Measurements from ENCODE around the gene BRD4. TPM values are rescaled to one million over a fixed set of nuclear protein-coding genes. Genes with fewer than 3 reads are reported as not detected.

BRD4 gene
- total RNA-seq, 1 donor from 2014 or later: 14.7 TPM

GRCh38 chr19:15305582-15306334, 26.6 kb downstream of the BRD4 start:
- TF ChIP-seq, protein P1, sequence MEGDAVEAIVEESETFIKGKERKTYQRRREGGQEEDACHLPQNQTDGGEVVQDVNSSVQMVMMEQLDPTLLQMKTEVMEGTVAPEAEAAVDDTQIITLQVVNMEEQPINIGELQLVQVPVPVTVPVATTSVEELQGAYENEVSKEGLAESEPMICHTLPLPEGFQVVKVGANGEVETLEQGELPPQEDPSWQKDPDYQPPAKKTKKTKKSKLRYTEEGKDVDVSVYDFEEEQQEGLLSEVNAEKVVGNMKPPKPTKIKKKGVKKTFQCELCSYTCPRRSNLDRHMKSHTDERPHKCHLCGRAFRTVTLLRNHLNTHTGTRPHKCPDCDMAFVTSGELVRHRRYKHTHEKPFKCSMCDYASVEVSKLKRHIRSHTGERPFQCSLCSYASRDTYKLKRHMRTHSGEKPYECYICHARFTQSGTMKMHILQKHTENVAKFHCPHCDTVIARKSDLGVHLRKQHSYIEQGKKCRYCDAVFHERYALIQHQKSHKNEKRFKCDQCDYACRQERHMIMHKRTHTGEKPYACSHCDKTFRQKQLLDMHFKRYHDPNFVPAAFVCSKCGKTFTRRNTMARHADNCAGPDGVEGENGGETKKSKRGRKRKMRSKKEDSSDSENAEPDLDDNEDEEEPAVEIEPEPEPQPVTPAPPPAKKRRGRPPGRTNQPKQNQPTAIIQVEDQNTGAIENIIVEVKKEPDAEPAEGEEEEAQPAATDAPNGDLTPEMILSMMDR (conservative IDR thresholded peaks at IDR 0.05; ENCODE audit: low read depth, low read length): no peak
- H3K4me3 ChIP-seq (ENCODE audit: low read depth, low read length): no peak overlapping the region
- no peak for DNase-seq (ENCODE audit: low read depth)

- DNase-seq (ENCODE audit: low read depth): no peak
- H3K4me3 ChIP-seq (ENCODE audit: low read depth, low read length): no peak overlapping the region
- TF ChIP-seq, protein P1 (conservative IDR thresholded peaks at IDR 0.05; ENCODE audit: low read depth, low read length): no peak
Measured at GRCh38 chr19:15304140-15304705, 28.1 kb downstream of the BRD4 start.

DNA sequence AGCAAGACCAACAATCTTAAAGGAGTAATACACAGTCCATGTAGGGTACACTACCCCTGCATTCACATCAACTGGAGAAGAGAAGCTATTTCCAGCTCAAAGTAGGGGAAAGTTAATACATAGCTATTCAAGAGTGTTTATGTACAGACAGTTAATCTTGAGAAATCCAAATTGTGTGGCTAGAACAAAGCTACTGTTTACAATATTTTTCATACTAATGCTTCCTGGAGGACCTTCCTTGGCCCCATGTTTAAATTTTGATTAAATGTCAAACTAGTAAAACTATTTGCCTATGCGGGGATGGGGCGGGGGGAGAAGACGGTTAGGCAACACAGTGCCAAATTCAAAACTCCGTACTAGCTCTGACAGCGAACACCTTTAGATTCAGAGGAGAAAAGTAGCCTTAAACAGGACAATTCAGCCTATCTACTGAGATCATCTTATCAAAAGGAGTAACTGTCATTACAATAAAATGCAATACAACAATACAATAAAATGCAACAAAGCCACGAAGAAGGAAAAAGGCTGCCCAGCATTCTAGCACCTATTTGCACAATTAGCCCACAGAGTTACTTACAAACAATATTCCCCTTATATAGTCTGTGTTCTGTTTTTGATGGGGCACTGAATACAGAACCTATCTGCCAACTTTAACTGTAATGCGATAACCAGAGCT, 29.1 kb downstream of the BRD4 start:
- H3K4me3 ChIP-seq (ENCODE audit: low read depth, low read length): no peak overlapping the region
- TF ChIP-seq, protein P1 (conservative IDR thresholded peaks at IDR 0.05; ENCODE audit: low read depth, low read length): no peak
- DNase-seq (ENCODE audit: low read depth): no peak

DNA sequence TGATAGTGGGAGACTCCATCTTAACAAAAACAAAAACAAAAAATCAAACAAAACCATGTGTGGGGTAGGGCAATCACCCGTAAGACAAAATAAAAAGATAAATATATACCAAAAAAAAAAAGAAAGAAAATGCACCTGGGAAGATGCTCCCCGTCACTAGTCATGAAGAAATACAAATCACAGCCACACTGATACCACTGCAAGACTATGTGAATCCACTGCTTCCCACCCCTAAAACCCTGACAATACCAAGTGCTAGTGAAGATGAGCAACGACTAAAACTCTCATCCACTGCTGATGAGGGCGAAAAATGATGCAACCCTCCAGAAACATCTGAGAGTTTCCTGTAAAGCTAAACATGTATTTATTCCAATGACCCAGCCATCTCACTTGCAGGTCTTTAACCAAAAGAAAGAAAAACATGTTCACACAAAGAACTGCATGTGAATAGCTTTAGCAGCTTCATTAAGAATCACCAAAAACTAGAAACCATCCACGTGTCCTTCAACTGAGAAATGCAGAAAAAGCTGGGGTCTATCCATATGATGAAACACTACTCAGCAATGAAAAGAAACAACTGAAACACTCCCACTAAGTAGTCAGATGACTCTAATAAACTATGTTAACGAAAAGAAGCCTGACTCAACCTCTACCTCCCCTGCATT, 31.7 kb downstream of the BRD4 start:
- no peak for DNase-seq (ENCODE audit: low read depth)
- H3K4me3 ChIP-seq (ENCODE audit: low read depth, low read length): no peak overlapping the region
- TF ChIP-seq, protein P1 (conservative IDR thresholded peaks at IDR 0.05; ENCODE audit: low read depth, low read length): no peak

DNA sequence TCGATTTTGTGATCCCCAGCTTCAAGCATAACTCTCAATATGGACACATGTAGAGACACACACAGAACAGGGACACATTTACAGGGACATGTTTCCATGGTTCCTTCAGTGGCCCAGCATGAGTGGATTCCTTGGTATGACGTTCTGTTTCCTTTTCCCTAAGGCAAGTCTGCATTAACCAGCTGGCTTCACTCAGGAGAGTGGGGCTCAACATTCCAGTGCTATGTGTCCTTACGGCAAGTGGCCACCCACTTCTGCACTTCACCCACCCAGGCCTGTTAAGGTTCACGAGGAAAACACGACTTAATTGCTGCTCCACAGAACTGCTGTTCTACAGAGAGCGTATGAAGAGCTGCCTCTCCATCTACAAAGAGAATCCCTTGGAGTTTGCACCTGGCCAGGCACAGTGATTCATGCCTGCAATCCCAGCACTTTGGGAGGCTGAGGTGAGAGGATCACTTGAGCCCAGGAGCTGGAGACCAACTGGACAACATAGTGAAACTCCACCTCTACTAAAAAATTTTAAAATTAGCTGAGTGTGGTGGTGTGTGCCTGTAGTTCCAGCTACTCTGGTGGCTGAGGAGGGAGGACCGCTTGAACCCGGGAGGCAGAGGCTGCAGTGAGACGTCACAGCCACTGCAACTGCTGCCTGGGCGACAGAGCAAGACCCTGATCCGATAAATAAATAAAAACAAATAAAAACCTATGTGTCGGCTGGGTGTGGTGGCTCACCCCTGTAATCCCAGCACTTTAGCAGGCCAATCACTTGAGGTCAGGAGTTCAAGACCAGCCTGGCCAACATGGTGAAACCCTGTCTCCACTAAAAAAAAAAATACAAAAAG, 32.5 kb downstream of the BRD4 start:
- TF ChIP-seq, protein P1 (conservative IDR thresholded peaks at IDR 0.05; ENCODE audit: low read depth, low read length): no peak
- no peak overlapping the region for H3K4me3 ChIP-seq (ENCODE audit: low read depth, low read length)
- no peak for DNase-seq (ENCODE audit: low read depth)

DNA sequence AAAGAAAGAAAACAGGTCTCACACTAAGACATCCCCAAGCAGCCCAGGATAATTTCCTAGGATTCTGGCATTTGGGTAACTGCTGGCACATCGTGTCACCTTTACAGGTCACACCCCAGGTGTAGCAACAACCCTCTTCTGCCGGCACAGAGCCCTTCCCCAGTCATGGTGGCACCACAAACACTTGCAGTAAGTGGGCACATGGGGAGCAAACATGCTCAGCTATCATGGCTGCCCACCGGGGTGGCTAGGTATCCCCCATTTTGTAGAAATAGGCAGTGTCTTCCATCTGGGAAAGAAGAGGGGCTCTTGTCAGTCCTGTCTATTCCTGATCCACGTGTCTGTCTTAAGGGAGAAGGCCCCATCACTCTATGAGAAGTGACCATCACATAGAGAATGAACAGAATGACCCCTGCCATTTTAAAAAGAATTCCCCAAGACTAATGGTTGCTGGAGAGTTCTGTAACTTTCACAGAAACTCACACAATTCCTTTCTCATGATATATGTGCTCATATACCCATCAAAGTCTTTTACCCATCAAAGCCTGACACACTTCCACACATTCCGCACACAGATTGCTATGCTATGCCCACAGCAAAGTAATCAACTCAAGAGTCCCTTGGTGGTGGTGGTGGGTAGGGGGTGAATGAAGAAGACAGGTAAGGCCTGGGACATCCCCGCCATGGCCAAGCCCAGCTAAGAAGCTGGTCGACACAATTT, 33.3 kb downstream of the BRD4 start:
- TF ChIP-seq, protein P1 (conservative IDR thresholded peaks at IDR 0.05; ENCODE audit: low read depth, low read length): no peak
- H3K4me3 ChIP-seq (ENCODE audit: low read depth, low read length): no peak overlapping the region
- no peak for DNase-seq (ENCODE audit: low read depth)
